ENCODE results near the gene MYDGF. TPM values are rescaled to one million over a fixed set of nuclear protein-coding genes. Genes with fewer than 3 reads are reported as not detected.

Gene MYDGF
- total and polyA plus RNA-seq, 2 of the 13 experiments (the other 11 are each of a cell fraction or from before 2014, with no cell fraction given): 116 to 198 TPM

DNA sequence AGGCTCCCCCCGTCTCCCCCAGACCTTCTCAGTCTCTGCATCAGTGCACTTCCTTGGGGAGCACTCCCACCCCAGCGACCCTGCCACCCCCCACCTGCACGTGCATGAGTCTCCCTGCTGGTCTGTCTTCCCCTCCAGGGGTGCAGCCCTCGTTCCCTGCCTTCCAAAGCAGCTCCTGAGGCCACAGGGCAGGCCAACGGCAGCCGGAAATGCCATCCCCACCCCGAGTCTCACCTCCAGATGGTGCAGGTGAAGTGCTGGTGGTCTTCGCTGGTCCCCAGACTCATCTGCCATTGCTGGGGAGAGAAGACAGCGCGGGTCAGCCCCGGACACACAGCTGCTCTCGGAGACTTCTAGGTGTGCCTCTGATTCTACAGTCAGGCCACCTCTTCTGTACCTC lies 5.5 kb downstream of the MYDGF start:
- Histone ChIP-seq H4K20me1 (ENCODE audit: insufficient read depth, low read length) (peaks cover 6% of the 10 kb centered on the region), H3K4me2 (ENCODE audit: low read depth, low read length) (no peak overlapping the region), H3K9me3 (ENCODE audit: low read length) (no peaks in the 10 kb centered on the region), H3K9ac (ENCODE audit: insufficient read depth, low read depth, low read length) (no peak overlapping the region), H3K4me1 (ENCODE audit: insufficient read depth, low read length) (peaks cover 15% of the 10 kb centered on the region), H3K27ac (ENCODE audit: extremely low read length, insufficient read depth, low read length) (no peak overlapping the region), H2AFZ (ENCODE audit: low read length) (no peak overlapping the region), H3K36me3 (replicated peaks in 1 of 2; ENCODE audit: control insufficient read depth in 1 of 2, insufficient read depth in 2 of 2, low read length in 2 of 2) (peaks cover 28 to 66% of the 10 kb centered on the region in 2 experiments), H3K4me3 (replicated peaks in 1 of 3; ENCODE audit: insufficient read depth in 1 of 3, low read depth in 2 of 3, low read length in 3 of 3) (no peak overlapping the region), H3K27me3 (ENCODE audit: control insufficient read depth in 1 of 2, insufficient read depth in 2 of 2, low read length in 2 of 2) (no peaks in the 10 kb centered on the region; a peak in 1 of 5 replicates), H3K79me2 (ENCODE audit: insufficient read depth, low read length) (peaks cover 23% of the 10 kb centered on the region)
- DNase-seq (ENCODE audit: low spot score) (no peak), FAIRE-seq (no peak), ATAC-seq (no peak)
- 96% methylated on average over 10 of the region's 12 CpGs for WGBS (ENCODE audit: low lambda C conversion rate)
- ChIA-PET POLR2A (no interaction called here), CTCF (ENCODE audit: low intra/inter-chr PET ratio, low total read pairs) (no interaction called here)
- BruUV-seq (replicated peaks): no TSS peak
- TF ChIP-seq HOXA5 (CRISPR knock-in tag; IDR thresholded peaks at IDR 0.05) (no peak), AGO2 (optimal IDR thresholded peaks at IDR 0.05; ENCODE audit: low read depth, low read length) (peak; percentile 36), SMAD3 (CRISPR knock-in tag; IDR thresholded peaks at IDR 0.05) (no peak), KLF15 (CRISPR knock-in tag; IDR thresholded peaks at IDR 0.05; ENCODE audit: borderline replicate concordance) (no peak), RBFOX2 (IDR thresholded peaks at IDR 0.05; ENCODE audit: low read depth, low read length) (0 out of 2 replicates have a peak, but pooled peaks have one; percentile 18), IKZF4 (CRISPR knock-in tag; IDR thresholded peaks at IDR 0.05; ENCODE audit: borderline replicate concordance, low read depth, not compliant biosample characterization) (no peak), TBL1XR1 (IDR thresholded peaks at IDR 0.05; ENCODE audit: borderline replicate concordance, low read length, partially characterized antibody) (no peak), POLR2AphosphoS2 (IDR thresholded peaks at IDR 0.05; ENCODE audit: low read depth, low read length) (peak; percentile 49; the same call in 1 of the 2 replicates), HMG20A (CRISPR knock-in tag; IDR thresholded peaks at IDR 0.05; ENCODE audit: borderline replicate concordance) (no peak), ATAD3A (CRISPR knock-in tag; IDR thresholded peaks at IDR 0.05) (no peak), TOE1 (CRISPR knock-in tag; IDR thresholded peaks at IDR 0.05) (no peak), POLR2A (IDR thresholded peaks at IDR 0.05; ENCODE audit: insufficient read depth in 1 of 2, low read depth in 2 of 2, low read length in 2 of 2) (peak; percentile 17 to 18; a peak in 2 of 4 replicates), FOXK1 (CRISPR knock-in tag; IDR thresholded peaks at IDR 0.05; ENCODE audit: borderline replicate concordance, low read depth) (no peak), ZNF12 (CRISPR knock-in tag; IDR thresholded peaks at IDR 0.05) (no peak), ZNF3 (CRISPR knock-in tag; IDR thresholded peaks at IDR 0.05) (no peak)
- TF ChIP-seq, protein P1, sequence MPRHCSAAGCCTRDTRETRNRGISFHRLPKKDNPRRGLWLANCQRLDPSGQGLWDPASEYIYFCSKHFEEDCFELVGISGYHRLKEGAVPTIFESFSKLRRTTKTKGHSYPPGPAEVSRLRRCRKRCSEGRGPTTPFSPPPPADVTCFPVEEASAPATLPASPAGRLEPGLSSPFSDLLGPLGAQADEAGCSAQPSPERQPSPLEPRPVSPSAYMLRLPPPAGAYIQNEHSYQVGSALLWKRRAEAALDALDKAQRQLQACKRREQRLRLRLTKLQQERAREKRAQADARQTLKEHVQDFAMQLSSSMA (CRISPR knock-in tag; IDR thresholded peaks at IDR 0.05): no peak
- TF ChIP-seq, protein P2, sequence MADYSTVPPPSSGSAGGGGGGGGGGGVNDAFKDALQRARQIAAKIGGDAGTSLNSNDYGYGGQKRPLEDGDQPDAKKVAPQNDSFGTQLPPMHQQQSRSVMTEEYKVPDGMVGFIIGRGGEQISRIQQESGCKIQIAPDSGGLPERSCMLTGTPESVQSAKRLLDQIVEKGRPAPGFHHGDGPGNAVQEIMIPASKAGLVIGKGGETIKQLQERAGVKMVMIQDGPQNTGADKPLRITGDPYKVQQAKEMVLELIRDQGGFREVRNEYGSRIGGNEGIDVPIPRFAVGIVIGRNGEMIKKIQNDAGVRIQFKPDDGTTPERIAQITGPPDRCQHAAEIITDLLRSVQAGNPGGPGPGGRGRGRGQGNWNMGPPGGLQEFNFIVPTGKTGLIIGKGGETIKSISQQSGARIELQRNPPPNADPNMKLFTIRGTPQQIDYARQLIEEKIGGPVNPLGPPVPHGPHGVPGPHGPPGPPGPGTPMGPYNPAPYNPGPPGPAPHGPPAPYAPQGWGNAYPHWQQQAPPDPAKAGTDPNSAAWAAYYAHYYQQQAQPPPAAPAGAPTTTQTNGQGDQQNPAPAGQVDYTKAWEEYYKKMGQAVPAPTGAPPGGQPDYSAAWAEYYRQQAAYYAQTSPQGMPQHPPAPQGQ (CRISPR knock-in tag; IDR thresholded peaks at IDR 0.05; ENCODE audit: borderline replicate concordance): no peak
- TF ChIP-seq, protein P3, sequence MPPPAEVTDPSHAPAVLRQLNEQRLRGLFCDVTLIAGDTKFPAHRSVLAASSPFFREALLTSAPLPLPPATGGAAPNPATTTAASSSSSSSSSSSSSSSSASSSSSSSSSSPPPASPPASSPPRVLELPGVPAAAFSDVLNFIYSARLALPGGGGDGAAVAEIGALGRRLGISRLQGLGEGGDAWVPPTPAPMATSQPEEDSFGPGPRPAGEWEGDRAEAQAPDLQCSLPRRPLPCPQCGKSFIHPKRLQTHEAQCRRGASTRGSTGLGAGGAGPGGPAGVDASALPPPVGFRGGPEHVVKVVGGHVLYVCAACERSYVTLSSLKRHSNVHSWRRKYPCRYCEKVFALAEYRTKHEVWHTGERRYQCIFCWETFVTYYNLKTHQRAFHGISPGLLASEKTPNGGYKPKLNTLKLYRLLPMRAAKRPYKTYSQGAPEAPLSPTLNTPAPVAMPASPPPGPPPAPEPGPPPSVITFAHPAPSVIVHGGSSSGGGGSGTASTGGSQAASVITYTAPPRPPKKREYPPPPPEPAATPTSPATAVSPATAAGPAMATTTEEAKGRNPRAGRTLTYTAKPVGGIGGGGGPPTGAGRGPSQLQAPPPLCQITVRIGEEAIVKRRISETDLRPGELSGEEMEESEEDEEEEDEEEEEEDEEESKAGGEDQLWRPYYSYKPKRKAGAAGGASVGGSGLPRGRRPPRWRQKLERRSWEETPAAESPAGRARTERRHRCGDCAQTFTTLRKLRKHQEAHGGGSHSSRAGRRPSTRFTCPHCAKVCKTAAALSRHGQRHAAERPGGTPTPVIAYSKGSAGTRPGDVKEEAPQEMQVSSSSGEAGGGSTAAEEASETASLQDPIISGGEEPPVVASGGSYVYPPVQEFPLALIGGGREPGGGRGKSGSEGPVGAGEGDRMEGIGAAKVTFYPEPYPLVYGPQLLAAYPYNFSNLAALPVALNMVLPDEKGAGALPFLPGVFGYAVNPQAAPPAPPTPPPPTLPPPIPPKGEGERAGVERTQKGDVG (CRISPR knock-in tag; IDR thresholded peaks at IDR 0.05; ENCODE audit: borderline replicate concordance): no peak
- intact Hi-C loops (cut with micrococcal nuclease; ENCODE audit: unreplicated experiment): no loop called here
- in situ Hi-C loops (cut with HindIII; ENCODE audit: extremely low pct_ligation_motif_present, low pct_unique_long_range_greater_than_20kb): no loop called here

Measured in HepG2 (cell line).